HG03442 (cell line): Measurements from ENCODE around the gene GM2A.
"Not testable (repeated sequence)": the region's sequence is repeated elsewhere in the genome, so short reads cannot be mapped to it uniquely, and the experiment has no call there.

Experiments used
- ATAC-seq: cut with Tn5 transposase; IDR thresholded peaks from one replicate; pipeline ENCODE4 v1.9.1; 2021; ENCODE audit warnings: mild to moderate bottlenecking, moderate library complexity; ENCODE audit not compliant: unreplicated experiment

Gene GM2A

DNA sequence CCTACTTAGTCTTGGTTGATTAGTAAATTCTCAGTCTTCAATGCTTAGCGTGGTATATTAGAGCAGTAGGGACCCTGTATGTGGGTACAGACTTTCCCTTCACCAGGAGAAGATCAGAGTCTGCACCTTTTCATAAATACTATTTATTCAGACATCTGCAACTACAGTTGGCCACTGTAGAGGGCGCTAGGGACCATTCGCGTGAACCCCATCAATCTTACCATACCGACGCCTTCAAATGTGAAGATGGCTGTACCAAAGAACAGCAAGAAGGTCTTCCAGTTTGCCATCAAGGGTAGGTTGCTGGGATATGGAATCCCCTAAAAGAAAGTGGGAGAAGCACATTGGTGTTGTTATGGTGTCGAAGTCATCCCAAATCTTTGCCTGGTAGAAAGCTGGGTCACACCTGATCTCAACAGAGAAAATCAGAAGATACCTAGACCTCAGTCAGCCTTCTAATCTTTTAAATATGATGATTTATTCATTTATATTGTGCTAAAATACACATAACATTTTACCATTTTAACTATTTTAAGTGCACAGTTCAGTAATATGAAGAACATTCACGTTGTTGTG is 31.5 kb downstream of the GM2A start:
- no peak for ATAC-seq

DNA sequence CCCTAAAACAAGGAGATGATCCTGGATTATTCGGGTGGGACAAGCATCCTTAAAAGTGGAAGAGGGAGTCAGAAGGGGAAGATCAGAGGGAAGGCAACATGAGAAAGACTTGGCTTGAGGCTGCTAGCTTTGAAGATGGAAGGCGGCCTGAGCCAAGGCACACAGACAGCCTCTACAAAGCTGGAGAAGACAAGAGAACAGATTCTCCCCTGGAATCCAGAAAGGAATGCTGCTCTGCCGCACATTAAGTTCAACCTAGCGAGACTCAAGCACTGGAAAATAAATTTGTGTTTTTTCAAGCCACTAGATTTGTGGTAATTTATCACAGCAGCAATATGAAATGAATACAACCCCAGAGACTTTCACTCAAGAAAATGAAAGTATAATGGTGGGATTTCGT is 32.7 kb downstream of the GM2A start:
- ATAC-seq = no peak

DNA sequence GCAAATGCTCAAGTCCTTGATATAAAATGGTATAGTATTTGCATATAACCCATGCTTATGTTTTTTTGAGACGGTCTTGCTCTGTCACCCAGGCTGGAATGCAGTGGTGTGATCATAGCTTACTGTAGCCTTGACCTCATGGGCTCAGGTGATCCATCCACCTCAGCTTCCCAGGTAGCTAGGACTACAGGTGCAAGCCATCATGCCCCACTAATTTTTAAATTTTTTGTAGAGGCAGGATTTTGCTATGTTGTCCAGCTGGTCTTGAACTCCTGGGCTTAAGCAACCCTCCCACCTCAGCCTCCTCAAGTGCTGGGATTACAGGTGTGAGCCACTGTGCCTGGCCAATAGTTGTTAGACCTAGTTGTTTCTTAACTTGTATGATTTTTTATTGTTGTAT is 33.3 kb downstream of the GM2A start:
- no peak for ATAC-seq

DNA sequence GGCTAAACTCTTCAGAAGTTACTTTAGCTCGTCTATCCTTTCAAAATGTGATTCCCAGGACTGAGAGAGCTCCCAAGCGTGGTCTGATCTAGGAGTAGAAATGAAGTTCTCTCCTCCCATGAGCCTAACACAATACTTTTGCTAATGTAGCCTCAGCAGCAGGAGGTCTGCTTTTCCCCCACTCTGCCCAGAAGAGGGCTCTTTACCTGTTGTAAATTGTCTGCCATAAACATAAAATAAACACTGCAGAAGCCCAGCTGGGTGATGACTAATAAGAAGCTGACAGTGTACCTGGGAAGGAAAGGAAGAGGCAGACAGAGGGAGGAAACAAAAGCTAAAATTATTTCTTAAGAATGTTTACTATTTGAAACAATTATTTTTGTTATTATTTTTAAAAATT is 35.2 kb downstream of the GM2A start:
- no peak for ATAC-seq

DNA sequence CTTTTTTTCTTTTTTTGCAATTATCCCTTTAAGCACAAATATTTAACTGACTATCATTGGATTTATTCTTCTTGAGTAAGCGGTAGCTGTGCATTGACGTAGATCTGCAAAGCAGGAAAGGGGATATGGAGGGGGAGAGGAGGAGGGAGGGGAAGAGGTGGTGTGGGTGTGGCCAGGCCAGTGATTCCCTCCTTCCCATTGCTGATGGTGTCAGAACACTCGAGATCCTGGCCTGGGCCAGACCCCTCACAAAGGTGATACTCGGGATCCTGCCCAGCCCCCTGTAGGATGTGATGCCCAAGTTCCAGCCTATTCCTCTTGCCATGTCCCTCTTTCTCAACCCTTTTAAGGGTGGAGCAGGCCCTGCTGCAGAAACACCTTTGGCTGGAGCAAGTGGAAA is 40.6 kb downstream of the GM2A start:
- ATAC-seq = no peak

DNA sequence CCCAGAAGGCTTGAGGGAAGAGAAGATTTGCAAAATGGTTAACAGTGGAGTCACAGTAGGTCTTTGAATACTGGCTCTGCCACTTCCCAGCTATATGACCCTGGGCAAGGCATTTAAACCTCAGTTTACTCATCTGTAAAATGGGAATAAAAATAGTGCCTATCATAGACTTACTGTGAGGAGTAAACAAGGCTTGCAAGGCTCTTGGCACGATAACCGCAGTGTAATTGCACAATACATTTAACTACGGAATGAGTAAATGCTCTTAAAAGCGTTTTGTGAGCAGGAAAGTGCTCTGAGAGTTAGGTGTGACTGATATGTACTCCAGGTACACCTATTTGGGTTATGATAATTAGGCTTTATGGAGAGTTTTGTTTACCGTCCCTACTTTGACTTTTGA is 42.2 kb downstream of the GM2A start:
- no peak for ATAC-seq

DNA sequence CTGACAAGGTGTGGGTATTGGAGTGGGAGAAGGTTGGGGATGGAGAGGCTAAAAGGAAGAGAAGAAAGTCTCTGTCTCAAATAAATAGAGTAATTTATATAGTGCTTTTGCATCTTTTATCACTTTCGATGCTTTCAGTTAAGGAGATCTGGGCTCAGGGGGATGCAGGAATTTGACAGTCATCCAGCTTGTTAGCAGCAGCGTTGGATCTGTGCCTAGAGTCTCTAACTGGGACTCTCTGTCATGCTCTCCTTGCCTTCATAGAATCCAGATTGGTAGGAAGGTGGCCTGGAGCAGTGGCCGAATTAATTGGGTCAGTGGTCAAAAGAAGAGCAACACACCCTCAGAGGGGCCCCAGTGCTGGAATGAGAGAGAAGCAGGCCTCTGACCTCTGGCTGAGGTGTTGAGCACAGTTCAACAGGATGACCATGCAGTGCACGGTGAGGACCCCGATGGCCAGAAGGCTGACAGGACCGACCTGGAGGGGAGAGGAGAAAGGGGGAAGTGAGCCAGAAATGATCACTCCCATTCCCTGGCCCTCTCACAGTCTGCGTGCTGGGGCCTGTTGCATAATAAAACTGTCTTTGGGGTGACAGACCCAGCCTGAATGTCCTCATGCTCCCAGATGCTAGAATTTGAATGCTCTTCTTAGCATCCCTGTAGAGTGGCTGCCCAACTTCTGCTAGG is 42.9 kb downstream of the GM2A start:
- no peak for ATAC-seq

DNA sequence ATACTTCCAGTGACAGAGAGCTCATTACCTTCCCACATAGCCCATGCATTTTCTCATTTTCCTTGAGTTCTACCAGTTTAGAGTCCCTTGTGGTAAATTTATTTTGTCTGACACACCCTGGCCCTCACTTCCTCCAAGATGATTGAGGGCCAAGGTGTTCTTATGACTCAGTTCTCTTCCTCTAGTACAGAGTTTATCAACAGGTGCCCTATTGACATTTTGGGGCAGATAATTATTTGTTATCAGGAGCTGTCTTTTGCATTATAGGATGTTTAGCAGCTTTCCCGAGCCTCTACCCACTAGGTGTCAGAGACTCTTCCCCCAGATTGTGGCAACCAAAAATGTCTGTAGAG is 43.5 kb downstream of the GM2A start:
- no peak for ATAC-seq

DNA sequence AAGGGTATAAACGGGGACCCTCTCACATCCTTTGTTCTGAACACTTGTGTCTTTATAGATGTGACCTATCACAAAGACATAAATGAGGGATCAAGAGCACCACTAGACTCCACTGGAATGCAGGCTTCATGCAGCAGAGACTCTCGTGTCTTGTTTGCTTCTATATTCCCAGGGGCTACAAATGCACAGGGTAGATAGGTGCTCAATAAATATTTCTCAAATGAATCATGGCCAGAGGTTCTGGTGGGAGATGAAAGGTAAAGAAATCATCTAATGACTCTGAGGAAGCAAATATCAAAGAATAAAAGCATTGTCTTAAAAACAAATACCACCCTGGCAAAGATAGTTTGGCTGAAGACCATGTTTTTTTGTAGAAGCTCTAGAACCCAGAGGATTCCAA is 44.0 kb downstream of the GM2A start:
- no peak for ATAC-seq

DNA sequence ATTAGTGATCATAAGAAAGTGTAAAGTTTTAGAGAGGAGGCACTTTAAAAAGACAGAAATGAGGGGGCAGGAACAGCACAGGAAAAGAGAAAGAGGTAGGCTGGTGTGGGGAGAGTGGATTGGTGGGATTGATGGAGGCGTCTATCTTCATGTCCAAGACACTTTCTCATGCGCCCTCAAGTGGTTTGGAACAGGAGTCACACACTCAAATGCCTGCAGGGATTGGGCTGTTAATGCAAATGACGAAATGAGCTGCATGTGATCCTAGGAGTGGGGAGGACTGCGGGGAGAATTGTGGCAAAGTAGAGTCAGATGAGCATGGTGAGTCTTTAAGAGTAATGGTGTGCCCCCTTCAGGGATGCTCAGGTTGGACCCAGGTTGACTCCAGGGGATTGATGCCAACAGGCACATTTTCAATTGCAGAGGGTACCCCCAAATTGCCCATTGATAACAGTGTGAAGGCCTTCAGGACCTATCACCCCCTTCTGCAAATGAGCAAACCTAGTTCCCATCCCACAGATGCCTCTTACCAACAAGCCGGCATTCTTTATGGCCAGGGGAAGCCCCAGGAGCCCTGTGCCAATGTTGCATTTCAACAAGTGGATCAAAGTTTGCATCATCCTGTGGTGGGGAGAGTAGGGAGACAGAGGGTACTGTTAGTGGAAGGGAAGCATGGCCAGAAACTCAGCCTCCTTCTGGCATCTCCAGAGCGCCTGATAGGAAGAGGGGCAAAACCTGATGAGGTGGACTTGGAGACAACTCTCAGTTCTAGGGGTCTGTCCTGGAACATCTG is 45.3 kb downstream of the GM2A start:
- no peak for ATAC-seq

DNA sequence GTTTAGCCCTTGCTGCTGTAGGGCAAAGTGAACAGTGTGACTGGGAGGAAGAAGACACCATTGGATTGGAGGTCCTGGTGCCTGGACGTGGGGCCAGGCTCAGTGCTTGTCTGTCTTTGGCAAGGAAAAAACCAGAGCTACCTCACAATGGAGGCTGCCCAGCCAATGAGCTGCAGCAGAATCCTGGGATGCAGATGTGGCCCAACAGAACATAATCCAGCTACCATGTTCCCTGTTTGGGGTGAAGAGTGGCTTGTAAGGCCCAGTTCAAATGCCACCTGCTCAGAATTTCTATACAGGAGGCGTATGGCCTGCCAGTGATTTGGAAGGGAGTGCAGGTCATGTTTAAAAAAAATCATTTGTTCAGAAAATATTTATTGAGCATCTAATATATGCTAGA is 50.7 kb downstream of the GM2A start, which contains the start of gene SLC36A3:
Gene SLC36A3, minus strand, starts transcription at position 101 of the 400 bp plus-strand sequence. CDS start 412 bp downstream, outside the sequence.
- ATAC-seq = no peak

DNA sequence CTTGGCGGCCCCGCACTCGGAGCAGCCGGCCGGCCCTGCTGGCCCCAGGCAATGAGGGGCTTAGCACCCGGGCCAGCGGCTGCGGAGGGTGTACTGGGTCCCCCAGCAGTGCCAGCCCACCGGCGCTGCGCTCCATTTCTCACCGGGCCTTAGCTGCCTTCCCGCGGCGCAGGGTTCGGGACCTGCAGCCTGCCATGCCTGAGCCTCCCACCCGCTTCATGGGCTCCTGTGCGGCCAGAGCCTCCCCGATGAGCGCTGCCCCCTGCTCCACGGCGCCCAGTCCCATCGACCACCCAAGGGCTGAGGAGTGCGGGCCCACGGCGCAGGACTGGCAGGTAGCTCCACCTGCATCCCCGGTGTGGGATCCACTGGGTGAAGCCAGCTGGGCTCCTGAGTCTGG is 56.3 kb downstream of the GM2A start:
- ATAC-seq = not testable (repeated sequence)

DNA sequence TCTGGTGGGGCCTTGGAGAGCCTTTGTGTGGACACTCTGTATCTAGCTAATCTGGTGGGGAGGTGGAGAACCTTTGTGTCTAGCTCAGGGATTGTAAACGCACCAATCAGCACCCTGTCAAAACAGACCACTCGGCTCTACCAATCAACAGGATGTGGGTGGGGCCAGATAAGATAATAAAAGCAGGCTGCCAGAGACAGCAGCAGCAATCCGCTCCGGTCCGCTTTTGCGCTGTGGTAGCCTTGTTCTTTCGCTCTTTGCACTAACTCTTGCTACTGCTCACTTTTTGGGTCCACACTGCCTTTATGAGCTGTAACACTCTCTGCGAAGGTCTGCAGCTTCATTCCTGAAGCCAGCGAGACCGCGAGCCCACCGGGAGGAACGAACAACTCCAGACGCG is 56.8 kb downstream of the GM2A start:
- not testable (repeated sequence) for ATAC-seq

DNA sequence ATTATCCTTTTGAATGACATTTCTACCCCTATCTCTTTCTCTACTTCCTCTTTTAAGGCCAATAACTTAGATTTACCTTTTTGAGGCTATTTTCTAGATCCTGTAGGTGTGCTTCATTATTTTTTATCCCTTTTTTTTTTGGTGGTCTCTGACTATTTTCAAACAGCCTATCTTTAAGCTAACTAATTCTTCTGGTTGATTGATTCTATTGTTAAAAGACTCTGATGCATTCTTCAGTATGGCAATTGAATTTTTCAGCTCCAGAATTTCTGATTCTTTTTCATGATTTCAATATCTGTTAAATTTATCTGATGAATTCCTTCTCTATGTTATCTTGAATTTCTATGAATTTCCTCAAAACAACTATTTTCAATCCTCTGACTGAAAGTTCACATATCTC is 57.9 kb downstream of the GM2A start:
- ATAC-seq = no peak

DNA sequence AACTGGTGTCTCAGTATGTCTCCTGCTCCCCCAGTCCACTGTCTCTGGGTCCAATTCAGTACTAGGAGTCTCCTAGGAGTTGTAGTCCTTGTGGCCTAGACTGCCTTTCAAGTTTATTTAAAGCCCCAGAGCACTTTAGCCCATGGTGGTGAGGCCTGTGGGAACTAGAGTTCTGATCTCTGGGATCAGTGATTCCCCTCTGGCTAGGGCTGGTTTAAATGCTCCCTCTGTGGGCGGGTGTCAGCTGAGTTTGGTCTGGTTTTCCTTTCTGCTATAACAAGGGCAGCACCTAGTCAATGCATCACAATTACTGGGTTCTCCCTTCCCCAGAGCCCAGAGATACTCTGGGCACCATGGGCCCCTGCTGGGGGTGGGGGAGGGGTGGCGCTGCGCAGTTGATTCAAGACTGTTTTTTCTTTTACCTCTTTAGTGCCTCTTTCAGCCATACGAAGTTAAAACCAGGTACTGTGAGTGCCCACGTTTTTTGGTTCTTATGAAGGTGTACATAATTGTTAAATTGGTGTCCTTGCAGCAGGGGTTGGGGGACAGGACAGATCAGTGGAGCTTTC is 59.9 kb downstream of the GM2A start:
- no peak for ATAC-seq

DNA sequence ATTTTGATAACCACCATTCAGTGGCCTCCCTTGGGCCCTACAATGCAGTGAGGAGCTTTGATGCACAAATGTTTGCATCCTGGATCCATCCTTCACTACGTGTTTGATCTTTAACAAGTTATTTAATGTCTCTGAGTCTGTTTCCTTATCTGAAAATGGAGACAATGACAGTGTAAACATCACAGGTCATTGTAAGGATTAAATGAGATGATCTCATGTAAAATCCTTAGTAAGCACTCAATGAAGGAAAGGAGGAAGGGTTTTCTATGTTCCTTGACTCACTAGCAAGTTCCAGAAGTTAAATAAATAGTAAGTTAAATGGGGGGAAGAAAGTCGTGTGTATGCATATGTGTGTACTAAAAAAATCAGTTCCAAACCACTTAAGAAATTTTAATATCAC is 60.4 kb downstream of the GM2A start:
- ATAC-seq = no peak

DNA sequence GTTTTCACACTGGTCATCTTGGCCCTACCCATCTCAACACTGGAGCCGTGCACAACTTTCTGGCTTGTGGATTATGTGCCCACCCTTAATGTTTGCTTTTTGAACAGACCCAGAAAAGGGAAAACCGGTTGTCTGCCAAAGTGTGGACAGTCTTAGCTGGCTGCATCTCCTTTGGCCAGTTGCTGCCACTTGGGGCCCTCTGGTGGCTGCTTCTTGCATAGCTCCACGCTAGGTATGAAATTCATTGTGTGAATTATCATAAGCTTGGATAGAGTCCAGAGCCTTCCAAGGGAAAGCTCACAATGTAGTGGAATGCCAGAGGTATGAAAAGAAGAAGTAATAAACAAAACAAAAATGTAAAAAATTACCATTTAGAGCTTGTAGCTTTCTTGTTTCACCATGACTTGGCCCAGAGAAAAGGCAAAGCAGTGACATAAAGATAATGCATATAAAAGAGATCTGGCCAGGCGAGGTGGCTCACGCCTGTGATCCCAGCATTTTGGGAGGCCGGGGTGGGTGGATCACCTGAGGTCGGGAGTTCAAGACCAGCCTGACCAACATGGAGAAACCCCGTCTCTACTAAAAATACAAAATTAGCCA is 63.1 kb downstream of the GM2A start:
- peak; percentile 71 for ATAC-seq

DNA sequence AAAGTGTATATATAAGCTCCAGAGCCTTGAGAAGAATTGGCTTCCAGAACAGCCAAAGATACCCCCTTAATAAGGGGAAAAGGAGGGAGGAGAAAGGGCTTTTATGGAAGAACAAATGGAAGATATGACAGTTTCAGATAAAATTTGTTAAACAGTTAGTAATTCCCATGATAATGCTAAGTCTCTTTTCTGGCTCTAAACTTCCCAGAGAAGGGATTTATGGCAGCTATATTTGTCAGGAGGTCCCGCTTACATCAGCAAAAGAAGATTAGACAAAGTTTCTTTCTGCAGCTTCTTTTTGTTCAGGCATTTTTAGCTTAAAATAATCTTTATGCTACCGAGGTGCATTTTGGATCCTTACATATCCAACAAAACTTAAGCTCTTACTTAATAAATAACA is 64.9 kb downstream of the GM2A start:
- ATAC-seq = no peak

DNA sequence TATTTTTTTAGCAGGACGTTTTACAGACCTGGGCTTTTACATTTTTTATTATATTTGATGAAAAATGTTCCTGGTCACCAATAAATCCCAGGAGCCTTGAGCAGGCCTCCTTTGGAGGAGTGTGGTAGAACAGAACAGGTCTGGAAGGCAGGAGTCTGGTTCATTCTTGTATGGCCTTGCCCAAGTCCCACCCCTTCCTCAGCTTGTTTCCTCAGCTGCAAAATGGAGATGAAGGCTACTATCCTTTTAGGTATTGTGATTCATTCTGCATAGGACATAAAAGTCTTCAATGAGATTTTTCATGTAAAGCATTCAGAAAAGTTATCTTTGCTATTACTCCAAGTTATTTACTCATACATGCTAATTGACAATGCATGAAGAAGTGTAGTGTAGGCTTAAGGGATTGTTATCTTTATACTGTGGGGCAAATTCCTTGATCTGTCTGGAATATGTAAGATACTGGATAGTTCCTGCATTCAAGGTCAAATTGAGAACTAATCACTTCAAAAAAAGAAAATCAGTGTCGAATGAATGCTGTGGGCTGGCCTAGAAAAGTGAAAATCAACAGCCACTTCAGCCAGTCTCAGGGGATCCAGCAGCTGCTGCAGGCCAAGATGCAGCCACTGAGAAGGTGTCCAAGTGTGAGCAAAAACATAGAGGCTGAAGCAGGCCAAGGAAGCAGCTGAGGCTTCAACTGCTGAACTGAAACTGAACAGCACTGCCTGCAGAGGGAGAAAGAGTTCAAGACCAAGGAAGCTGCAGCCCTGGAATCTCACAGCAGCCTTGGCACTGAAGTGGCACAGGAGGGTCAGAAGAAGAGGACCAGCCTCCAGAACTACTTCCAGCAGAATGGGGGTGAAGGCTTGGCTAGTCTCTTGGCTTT is 66.1 kb downstream of the GM2A start:
- ATAC-seq = peak; percentile 79
